ENCODE results near the gene SEC14L2. TPM values are rescaled to one million over a fixed set of nuclear protein-coding genes. Genes with fewer than 3 reads are reported as not detected.
A peak's percentile ranks its signal among the peaks of the same experiment; 100 is the strongest.

The SEC14L2 gene
- total and polyA plus RNA-seq, 2 donors (not counting 3 experiments of a cell fraction or from before 2014, with no cell fraction given): 22.5 to 28.8 TPM

DNA sequence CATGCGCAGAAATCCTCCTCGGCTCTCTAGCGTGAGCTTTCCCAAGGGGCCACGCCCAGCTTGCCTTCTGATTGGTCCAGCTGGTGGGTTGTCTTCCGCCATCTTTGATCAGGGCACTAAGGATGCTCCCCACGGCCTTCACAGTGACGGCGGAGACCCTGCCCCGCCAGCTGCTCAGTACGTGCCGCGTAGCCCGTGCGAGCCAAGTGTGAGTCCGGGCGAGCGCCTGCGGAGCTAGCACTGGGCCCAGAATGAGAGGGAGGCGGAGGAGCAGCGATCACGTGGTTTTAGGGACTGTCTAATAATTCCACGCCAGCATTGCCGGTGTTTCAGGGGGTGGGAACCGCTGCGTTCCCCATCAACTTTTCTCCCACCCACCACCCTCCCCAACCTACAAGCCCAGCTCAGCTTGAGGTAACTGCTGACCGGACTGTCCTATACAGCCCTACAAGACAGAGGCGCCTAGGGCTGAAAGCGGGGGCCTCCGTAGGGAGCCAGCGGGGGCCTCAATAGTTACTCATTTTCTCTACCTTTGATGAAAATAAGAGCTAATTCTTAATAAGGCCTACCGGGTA is 27.2 kb downstream of the SEC14L2 start:
- Histone ChIP-seq H3K9me1 (replicated peaks; ENCODE audit: control insufficient read depth, extremely low read depth, insufficient read depth, low read length) (no peaks in the 10 kb centered on the region), H3K27ac (ENCODE audit: insufficient read depth, low read depth, low read length) (peak overlapping the region; percentile 98), H2AFZ (ENCODE audit: low read depth, low read length) (peak overlapping the region; percentile 12), H3K4me2 (ENCODE audit: insufficient read depth, low read length) (peak overlapping the region; percentile 8), H3K9me3 (replicated peaks; ENCODE audit: control insufficient read depth, insufficient read depth, low read length) (no peaks in the 10 kb centered on the region), H4K20me1 (replicated peaks; ENCODE audit: control insufficient read depth, extremely low read depth, insufficient read depth, low read length) (no peaks in the 10 kb centered on the region), H3K4me3 (replicated peaks in 1 of 3; ENCODE audit: insufficient read depth in 1 of 3, low read depth in 1 of 3, low read length in 3 of 3) (peak overlapping the region; percentile 2 to 28 (median 19)), H3K4me1 (ENCODE audit: control insufficient read depth, extremely low read depth, insufficient read depth, low read length) (peaks cover 59% of the 10 kb centered on the region), H3K27me3 (ENCODE audit: control insufficient read depth in 2 of 2, insufficient read depth in 2 of 2, low read length in 2 of 2) (no peaks in the 10 kb centered on the region), H3K79me2 (ENCODE audit: control insufficient read depth, insufficient read depth, low read length) (peaks cover 2% of the 10 kb centered on the region), H3K36me3 (ENCODE audit: control insufficient read depth in 2 of 2, extremely low read depth in 1 of 2, insufficient read depth in 2 of 2, low read length in 2 of 2) (peaks cover 0 to 4% of the 10 kb centered on the region in 2 experiments), H3K9ac (replicated peaks; ENCODE audit: extremely low read depth, insufficient read depth, low read length) (peak overlapping the region; percentile 82)
- ChIA-PET CTCF (interaction anchor here (0.7 to 4.9 kb wide), 12 partner anchors 10 to 331 kb away, joined by 3 to 58 read pairs (median 5); partner anchors contain the start of genes RNF215 and SEC14L2), POLR2A (interaction anchor here (1.1 to 1.6 kb wide), 4 partner anchors 21 to 136 kb away, joined by 4 to 5 read pairs (median 4); partner anchors contain the start of gene SEC14L2)
- DNase-seq (ENCODE audit: low read depth, low spot score): peak; percentile 100
- intact Hi-C loops (cut with micrococcal nuclease) (loop anchor here (10.0 kb wide), 2 partner anchors 181 to 1039 kb away; partner anchors contain the start of genes AP1B1 and TCN2), dilution Hi-C loops (cut with MboI; ENCODE audit: extremely low pct_ligation_motif_present, low sequenced_read_pairs) (no loop called here)
- peak; percentile 100 for FAIRE-seq
- no TSS peak for BruUV-seq (replicated peaks)
- TF ChIP-seq POLR2A (IDR thresholded peaks at IDR 0.05; ENCODE audit: low read depth, low read length): peak; percentile 72
- TF ChIP-seq POLR2AphosphoS5 (IDR thresholded peaks at IDR 0.05; ENCODE audit: insufficient read depth, low read depth, low read length): peak; percentile 91
- TF ChIP-seq, protein P1, sequence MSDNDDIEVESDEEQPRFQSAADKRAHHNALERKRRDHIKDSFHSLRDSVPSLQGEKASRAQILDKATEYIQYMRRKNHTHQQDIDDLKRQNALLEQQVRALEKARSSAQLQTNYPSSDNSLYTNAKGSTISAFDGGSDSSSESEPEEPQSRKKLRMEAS (IDR thresholded peaks at IDR 0.05; ENCODE audit: insufficient read depth, insufficient read length): peak; percentile 90
- TF ChIP-seq GATA2 (IDR thresholded peaks at IDR 0.05; ENCODE audit: insufficient read depth, insufficient read length, low read depth, low read length): no peak
- no peak for TF ChIP-seq MYC (IDR thresholded peaks at IDR 0.05; ENCODE audit: low read depth, low read length)
- TF ChIP-seq, protein P2, sequence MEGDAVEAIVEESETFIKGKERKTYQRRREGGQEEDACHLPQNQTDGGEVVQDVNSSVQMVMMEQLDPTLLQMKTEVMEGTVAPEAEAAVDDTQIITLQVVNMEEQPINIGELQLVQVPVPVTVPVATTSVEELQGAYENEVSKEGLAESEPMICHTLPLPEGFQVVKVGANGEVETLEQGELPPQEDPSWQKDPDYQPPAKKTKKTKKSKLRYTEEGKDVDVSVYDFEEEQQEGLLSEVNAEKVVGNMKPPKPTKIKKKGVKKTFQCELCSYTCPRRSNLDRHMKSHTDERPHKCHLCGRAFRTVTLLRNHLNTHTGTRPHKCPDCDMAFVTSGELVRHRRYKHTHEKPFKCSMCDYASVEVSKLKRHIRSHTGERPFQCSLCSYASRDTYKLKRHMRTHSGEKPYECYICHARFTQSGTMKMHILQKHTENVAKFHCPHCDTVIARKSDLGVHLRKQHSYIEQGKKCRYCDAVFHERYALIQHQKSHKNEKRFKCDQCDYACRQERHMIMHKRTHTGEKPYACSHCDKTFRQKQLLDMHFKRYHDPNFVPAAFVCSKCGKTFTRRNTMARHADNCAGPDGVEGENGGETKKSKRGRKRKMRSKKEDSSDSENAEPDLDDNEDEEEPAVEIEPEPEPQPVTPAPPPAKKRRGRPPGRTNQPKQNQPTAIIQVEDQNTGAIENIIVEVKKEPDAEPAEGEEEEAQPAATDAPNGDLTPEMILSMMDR (IDR thresholded peaks at IDR 0.05; ENCODE audit: extremely low read depth in 1 of 2, insufficient read depth in 1 of 2, low read depth in 1 of 2, low read length in 2 of 2): no peak
- TF ChIP-seq EZH2 (IDR thresholded peaks at IDR 0.05; ENCODE audit: borderline replicate concordance, low read depth, low read length, severe bottlenecking): no peak
- TF ChIP-seq FOS (IDR thresholded peaks at IDR 0.05; ENCODE audit: borderline replicate concordance, insufficient read depth, low read length): no peak
- TF ChIP-seq JUN (IDR thresholded peaks at IDR 0.05; ENCODE audit: borderline replicate concordance, insufficient read depth, insufficient read length, low read depth): no peak

Measured in endothelial cell of umbilical vein (primary cell).